Esophagus muscularis mucosa (tissue), 4 donors: ENCODE measurements around the gene HMG20B. TPM values are rescaled to one million over a fixed set of nuclear protein-coding genes. Genes with fewer than 3 reads are reported as not detected.

ENCODE experiments used
- DNase-seq: peaks from one replicate; pipeline ENCODE4 v3.0.0-alpha.2; 2017; ENCODE audit errors: extremely low spot score
- H3K27ac ChIP-seq, 4 donors: fragments of 200-600 bp; sonication (generic); replicated peaks in 1 of 4; 1 replicate in 3 of 4; 2 replicates in 1 of 4; pipeline ENCODE4 v1.5.1; 2016 to 2019; ENCODE audit warnings: mild to moderate bottlenecking in 1 of 4
- H3K27me3 ChIP-seq, 4 donors: fragments of 200-600 bp; sonication (generic); one replicate each; pipeline versions ENCODE4 v1.5.1 to v1.6.0; 2016 to 2019
- H3K36me3 ChIP-seq, 4 donors: fragments of 200-600 bp; sonication (generic); one replicate each; pipeline ENCODE4 v1.5.1; 2016 to 2019
- H3K4me1 ChIP-seq, 4 donors: fragments of 200-600 bp; sonication (generic); one replicate each; pipeline ENCODE4 v1.5.1; 2016 to 2019
- H3K4me3 ChIP-seq, 4 donors: fragments of 200-600 bp; sonication (generic); 1 replicate in 2 of 4; 2 replicates in 2 of 4; pipeline ENCODE4 v1.5.1; 2016 to 2019; ENCODE audit warnings: mild to moderate bottlenecking in 4 of 4, moderate library complexity in 1 of 4
- H3K9me3 ChIP-seq, 4 donors: fragments of 200-600 bp; sonication (generic); 1 replicate in 3 of 4; 2 replicates in 1 of 4; pipeline ENCODE4 v1.5.1; 2016 to 2019
- EP300 ChIP-seq: sonication (generic); formaldehyde crosslinking; IDR thresholded peaks from one replicate; pipeline ENCODE4 v1.6.1; 2017; ENCODE audit warnings: antibody characterized with exemption
- POLR2A ChIP-seq: fragments of 450-650 bp; IDR thresholded peaks from one replicate; pipeline ENCODE4 v1.6.1; 2017; ENCODE audit warnings: antibody characterized with exemption, moderate library complexity, mild to moderate bottlenecking, low read depth
- POLR2AphosphoS5 ChIP-seq, 2 donors: sonication (generic); formaldehyde crosslinking; IDR thresholded peaks; one replicate each; pipeline ENCODE4 v1.6.1; 2017; ENCODE audit warnings: antibody characterized with exemption in 2 of 2
- WGBS: methylation state at CpG from one replicate; pipeline ENCODE4 v1.1.5; 2018; 5-methylcytosine and 5-hydroxymethylcytosine counted together
- intact Hi-C: fragments of 100-400 bp; cut with DNase I; formaldehyde crosslinking; loops from one replicate; pipeline ENCODE4 v1.15.1; 2023
- small RNA-seq, 3 donors: library from RNA; depleted of rRNA; stranded (forward); fragments of <200 nt; gene quantifications; one replicate each; pipeline ENCODE3, GENCODE V24; 2016
- total RNA-seq, 4 donors: library from RNA; depleted of rRNA; stranded (reverse); fragments of >200 nt; gene quantifications; one replicate each; pipeline versions ENCODE4 v1.1.0 to v1.2.1, GENCODE V29; 2016
- TF ChIP-seq, protein P1 (sequence below), 3 experiments: fragments of 200-600 bp in 2 of 3; fragments of 450-650 bp in 1 of 3; sonication (generic) in 2 of 3; IDR thresholded peaks; one replicate each; pipeline ENCODE4 v1.5.1; 2017 to 2019; ENCODE audit warnings: antibody characterized with exemption in 3 of 3, mild to moderate bottlenecking in 2 of 3, moderate library complexity in 1 of 3

Gene HMG20B
- total RNA-seq, 4 donors from 2014 or later = 136 to 202 (median 161) TPM

DNA sequence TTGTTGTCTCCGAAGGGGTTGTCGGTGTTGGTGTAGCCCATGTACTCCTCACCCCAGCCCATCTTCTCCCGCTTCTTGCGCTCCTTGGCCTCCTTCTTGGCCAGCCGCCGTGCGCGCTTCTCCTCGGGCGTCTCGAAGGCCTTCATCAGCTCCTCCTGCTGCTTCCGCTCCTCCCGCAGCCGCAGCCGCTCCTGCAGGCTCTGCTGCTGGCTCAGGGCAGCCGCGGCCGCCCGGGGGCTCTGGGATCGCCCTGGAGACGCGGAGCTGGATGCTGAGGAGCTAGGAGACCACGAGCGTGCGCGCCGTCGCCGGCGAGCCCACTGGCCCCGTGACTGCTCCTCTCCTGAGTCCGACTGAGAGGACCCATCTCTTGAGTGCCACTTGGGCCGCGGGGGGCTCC, 51.0 kb downstream of the HMG20B start:
- H3K9me3 ChIP-seq = no peaks in the 10 kb centered on the region
- peaks cover 16 to 52% (median 37%) of the 10 kb centered on the region in 4 donors for H3K4me1 ChIP-seq
- no peak for DNase-seq
- intact Hi-C loops = no loop called here
- TF ChIP-seq POLR2A = no peak
- H3K27ac ChIP-seq = no peak overlapping the region
- H3K4me3 ChIP-seq = no peak overlapping the region
- H3K36me3 ChIP-seq = peaks cover 26 to 52% (median 50%) of the 10 kb centered on the region in 4 donors
- no peaks in the 10 kb centered on the region for H3K27me3 ChIP-seq
- WGBS = 90% methylated on average over 23 of the region's 34 CpGs

DNA sequence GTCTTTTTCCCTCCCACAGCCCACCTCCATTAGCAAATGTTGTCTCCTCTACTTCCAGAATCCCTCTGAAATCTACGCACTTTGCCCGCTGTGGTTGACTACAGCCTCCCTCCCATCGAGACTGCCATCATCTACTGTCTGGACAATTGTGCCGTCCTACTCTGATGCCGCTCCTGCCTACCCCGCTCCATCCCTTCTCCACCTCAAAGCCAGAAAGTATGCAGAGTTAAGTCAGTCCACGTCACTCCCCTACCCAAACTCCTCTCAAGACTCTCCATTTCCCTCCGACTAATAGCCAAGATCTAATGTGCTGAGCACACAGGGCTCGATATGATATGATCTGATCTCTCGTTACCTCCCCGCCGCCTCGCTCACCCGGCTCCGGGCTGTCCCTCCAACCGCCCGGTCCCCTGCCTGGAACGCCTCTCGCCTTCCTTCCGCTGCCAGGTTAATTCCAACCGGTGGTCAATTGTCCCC, 53.3 kb downstream of the HMG20B start:
- no peak for TF ChIP-seq POLR2AphosphoS5 (IDR thresholded peaks at IDR 0.05)
- TF ChIP-seq EP300 = no peak
- no peak for TF ChIP-seq POLR2A
- TF ChIP-seq, protein P1, sequence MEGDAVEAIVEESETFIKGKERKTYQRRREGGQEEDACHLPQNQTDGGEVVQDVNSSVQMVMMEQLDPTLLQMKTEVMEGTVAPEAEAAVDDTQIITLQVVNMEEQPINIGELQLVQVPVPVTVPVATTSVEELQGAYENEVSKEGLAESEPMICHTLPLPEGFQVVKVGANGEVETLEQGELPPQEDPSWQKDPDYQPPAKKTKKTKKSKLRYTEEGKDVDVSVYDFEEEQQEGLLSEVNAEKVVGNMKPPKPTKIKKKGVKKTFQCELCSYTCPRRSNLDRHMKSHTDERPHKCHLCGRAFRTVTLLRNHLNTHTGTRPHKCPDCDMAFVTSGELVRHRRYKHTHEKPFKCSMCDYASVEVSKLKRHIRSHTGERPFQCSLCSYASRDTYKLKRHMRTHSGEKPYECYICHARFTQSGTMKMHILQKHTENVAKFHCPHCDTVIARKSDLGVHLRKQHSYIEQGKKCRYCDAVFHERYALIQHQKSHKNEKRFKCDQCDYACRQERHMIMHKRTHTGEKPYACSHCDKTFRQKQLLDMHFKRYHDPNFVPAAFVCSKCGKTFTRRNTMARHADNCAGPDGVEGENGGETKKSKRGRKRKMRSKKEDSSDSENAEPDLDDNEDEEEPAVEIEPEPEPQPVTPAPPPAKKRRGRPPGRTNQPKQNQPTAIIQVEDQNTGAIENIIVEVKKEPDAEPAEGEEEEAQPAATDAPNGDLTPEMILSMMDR (IDR thresholded peaks at IDR 0.05) = no peak
- Histone ChIP-seq H3K4me1 (peaks cover 16 to 35% (median 30%) of the 10 kb centered on the region in 4 donors), H3K4me3 (peak overlapping the region; percentile 70 to 100 (median 95)), H3K9me3 (no peaks in the 10 kb centered on the region), H3K36me3 (peaks cover 21 to 40% (median 37%) of the 10 kb centered on the region in 4 donors), H3K27ac (peak overlapping the region; percentile 88 to 95 (median 90)), H3K27me3 (no peaks in the 10 kb centered on the region)
- DNase-seq = no peak
- intact Hi-C loops = no loop called here
- WGBS = 1% methylated on average over 18 of the region's 21 CpGs

DNA sequence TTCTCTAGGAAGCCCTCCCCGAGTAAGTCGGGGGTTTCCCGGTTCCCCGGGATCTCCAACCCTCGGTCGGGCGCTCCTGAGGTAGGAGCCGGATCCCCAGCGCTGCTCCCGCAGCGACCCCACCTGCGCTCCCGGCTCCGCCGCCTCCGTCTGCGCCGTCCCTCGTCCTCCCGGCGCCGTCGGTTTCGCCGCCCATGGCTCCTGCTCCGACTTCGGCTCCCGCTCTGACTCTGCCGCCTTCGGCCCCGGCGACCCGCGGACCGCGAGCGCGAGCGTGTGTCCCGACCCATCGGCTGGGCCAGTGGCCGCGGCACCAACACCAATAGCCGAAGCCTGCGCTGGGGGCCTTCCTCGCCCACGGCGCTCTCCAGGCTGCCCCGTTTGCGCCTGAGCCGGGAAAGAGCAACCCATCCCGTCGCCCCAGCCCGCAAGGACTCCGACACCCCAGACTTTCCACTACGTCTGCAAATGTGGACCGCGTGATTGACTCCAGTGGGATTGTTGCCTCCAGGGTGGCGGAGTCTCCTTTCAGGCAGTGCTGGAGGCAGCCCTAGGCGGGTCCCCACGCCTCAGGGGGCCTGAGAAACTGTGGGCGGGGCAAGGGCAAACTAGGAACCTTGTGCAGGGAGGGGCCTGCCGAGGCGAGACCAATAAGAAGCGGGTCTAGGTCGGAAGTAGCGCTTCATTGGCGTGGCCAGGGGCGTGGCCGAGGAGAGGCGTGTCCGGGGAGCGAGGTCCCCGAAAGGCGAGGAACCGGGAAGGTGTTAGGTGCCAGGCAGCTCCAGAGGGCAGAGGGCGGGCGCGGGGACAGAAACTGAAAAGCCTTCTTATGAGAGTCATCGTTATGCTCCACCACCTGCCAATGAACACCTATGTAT, 54.0 kb downstream of the HMG20B start, which contains the start of gene CACTIN:
CACTIN (minus strand) TSS at position 318 of the 878 bp plus-strand sequence; CDS start at position 290, 28 bp downstream.
- Histone ChIP-seq H3K4me3 (peak within 1 kb of the TSS; percentile 70 to 100 (median 95)), H3K36me3 (peaks cover 24 to 40% (median 37%) of the 10 kb centered on the region in 4 donors), H3K27ac (peak within 1 kb of the TSS; percentile 88 to 95 (median 90)), H3K27me3 (no peaks in the 10 kb centered on the region), H3K4me1 (peaks cover 16 to 34% (median 30%) of the 10 kb centered on the region in 4 donors), H3K9me3 (no peaks in the 10 kb centered on the region)
- DNase-seq = peak; percentile 100
- intact Hi-C loops = no loop called here
- TF ChIP-seq, protein P1 (IDR thresholded peaks at IDR 0.05) = peak in 1 of 3 experiments; percentile 45
- peak; percentile 47 for TF ChIP-seq POLR2A
- peak; percentile 88 to 95 for TF ChIP-seq POLR2AphosphoS5 (IDR thresholded peaks at IDR 0.05)
- no peak for TF ChIP-seq EP300
- WGBS = under 1% methylated on average over 42 of the region's 80 CpGs

- Histone ChIP-seq H3K27me3 (no peaks in the 10 kb centered on the region), H3K4me1 (peaks cover 16 to 34% (median 31%) of the 10 kb centered on the region in 4 donors), H3K36me3 (peaks cover 24 to 40% (median 37%) of the 10 kb centered on the region in 4 donors), H3K9me3 (no peaks in the 10 kb centered on the region), H3K27ac (peak overlapping the region; percentile 88 to 95 (median 90)), H3K4me3 (peak overlapping the region; percentile 70 to 100 (median 95))
- intact Hi-C loops = no loop called here
- DNase-seq = no peak
- 69% methylated on average over 7 of the region's 7 CpGs for WGBS
- no peak for TF ChIP-seq POLR2A
Measured at GRCh38 chr19:3627351-3627723, 54.6 kb downstream of the HMG20B start.

Small RNAs within 50 kb of the gene (small RNA-seq; reads per million reads assigned to genes)
- 0 reads per million in 3 donors for gene AC005786.1

Other genes starting within 250 kb of the HMG20B start
- gene NFIC, start 206.4 kb upstream of the HMG20B start, total RNA-seq = 100 to 1,000 TPM; 165 to 297 (median 211) TPM
- gene SMIM24, start 92.4 kb upstream of the HMG20B start, total RNA-seq = not detected
- gene SMIM44, start 89.5 kb upstream of the HMG20B start, total RNA-seq = not detected
- 10 to 100 TPM; 19.5 to 37.5 (median 25.8) TPM for gene DOHH, start 72.3 kb upstream of the HMG20B start, total RNA-seq
- 10 to 100 TPM; 15.8 to 41.2 (median 31.4) TPM for gene FZR1, start 66.6 kb upstream of the HMG20B start, total RNA-seq
- gene TEKTIP1, start 33.8 kb upstream of the HMG20B start, total RNA-seq = not detected
- gene MFSD12, start 15.4 kb upstream of the HMG20B start, total RNA-seq = 10 to 100 TPM; 28.2 to 87.0 (median 62.4) TPM
- gene GIPC3, start 12.5 kb downstream of the HMG20B start, total RNA-seq = 10 to 100 TPM in 1 of 4 donors, 1 to 10 TPM in 3; 4.1 to 17.5 (median 4.9) TPM
- gene TBXA2R, start 33.9 kb downstream of the HMG20B start, total RNA-seq = 10 to 100 TPM in 1 of 4 donors, 1 to 10 TPM in 3; 4.8 to 17.2 (median 7.7) TPM
- 10 to 100 TPM; 28.7 to 45.0 (median 34.2) TPM for gene CACTIN, start 53.8 kb downstream of the HMG20B start, total RNA-seq
- 100 to 1,000 TPM in 2 of 4 donors, 10 to 100 TPM in 2; 73.2 to 180 (median 99.9) TPM for gene PIP5K1C, start 127.5 kb downstream of the HMG20B start, total RNA-seq
- gene TJP3, start 135.4 kb downstream of the HMG20B start, total RNA-seq = 1 to 10 TPM in 1 of 4 donors, under 1 TPM in 2, not detected in 1; 0.06 to 4.2 (median 0.17) TPM
- gene APBA3, start 188.7 kb downstream of the HMG20B start, total RNA-seq = 10 to 100 TPM; 13.7 to 40.5 (median 24.4) TPM
- 10 to 100 TPM; 45.2 to 84.3 (median 77.4) TPM for gene MRPL54, start 189.7 kb downstream of the HMG20B start, total RNA-seq
- not detected for gene RAX2, start 199.3 kb downstream of the HMG20B start, total RNA-seq
- 1 to 10 TPM in 3 of 4 donors, under 1 TPM in 1; 0.13 to 2.9 (median 1.8) TPM for gene MATK, start 213.4 kb downstream of the HMG20B start, total RNA-seq